ENCODE measurements around the gene FGD2. TPM values are rescaled to one million over a fixed set of nuclear protein-coding genes. Genes with fewer than 3 reads are reported as not detected.
"Not testable (repeated sequence)": the region's sequence is repeated elsewhere in the genome, so short reads cannot be mapped to it uniquely, and the experiment has no call there.

FGD2 gene
- total RNA-seq, 2 donors from 2014 or later = 4.9 to 8.0 TPM

DNA sequence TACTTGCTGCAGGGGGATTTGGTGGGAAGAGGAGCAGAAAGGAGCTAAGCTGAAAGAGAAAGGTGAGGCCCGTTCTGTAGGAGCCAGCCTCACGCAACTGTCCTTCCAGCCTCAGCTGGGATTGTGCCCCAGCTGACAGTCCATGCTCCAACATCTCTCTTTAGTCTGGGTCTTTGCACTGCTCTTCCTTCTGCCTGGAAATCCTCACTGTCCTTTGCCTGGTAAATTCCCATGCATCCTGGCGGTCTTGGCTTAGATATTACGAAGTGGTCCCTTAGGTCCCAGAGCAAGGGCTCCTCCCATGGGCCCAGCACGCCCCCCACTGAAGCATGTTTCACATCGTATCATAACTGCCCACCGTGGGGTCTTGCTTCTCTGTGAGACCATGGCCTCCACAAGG lies 52.2 kb downstream of the FGD2 start:
- TF ChIP-seq, protein P1, sequence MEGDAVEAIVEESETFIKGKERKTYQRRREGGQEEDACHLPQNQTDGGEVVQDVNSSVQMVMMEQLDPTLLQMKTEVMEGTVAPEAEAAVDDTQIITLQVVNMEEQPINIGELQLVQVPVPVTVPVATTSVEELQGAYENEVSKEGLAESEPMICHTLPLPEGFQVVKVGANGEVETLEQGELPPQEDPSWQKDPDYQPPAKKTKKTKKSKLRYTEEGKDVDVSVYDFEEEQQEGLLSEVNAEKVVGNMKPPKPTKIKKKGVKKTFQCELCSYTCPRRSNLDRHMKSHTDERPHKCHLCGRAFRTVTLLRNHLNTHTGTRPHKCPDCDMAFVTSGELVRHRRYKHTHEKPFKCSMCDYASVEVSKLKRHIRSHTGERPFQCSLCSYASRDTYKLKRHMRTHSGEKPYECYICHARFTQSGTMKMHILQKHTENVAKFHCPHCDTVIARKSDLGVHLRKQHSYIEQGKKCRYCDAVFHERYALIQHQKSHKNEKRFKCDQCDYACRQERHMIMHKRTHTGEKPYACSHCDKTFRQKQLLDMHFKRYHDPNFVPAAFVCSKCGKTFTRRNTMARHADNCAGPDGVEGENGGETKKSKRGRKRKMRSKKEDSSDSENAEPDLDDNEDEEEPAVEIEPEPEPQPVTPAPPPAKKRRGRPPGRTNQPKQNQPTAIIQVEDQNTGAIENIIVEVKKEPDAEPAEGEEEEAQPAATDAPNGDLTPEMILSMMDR (IDR thresholded peaks at IDR 0.05) = no peak
- DNase-seq (ENCODE audit: low spot score) = no peak
- Histone ChIP-seq H3K27ac (no peak overlapping the region), H3K4me1 (peaks cover 0 to 15% of the 10 kb centered on the region in 2 donors), H3K27me3 (no peaks in the 10 kb centered on the region), H3K4me3 (no peak overlapping the region), H3K9me3 (no peaks in the 10 kb centered on the region), H3K36me3 (no peaks in the 10 kb centered on the region)

DNA sequence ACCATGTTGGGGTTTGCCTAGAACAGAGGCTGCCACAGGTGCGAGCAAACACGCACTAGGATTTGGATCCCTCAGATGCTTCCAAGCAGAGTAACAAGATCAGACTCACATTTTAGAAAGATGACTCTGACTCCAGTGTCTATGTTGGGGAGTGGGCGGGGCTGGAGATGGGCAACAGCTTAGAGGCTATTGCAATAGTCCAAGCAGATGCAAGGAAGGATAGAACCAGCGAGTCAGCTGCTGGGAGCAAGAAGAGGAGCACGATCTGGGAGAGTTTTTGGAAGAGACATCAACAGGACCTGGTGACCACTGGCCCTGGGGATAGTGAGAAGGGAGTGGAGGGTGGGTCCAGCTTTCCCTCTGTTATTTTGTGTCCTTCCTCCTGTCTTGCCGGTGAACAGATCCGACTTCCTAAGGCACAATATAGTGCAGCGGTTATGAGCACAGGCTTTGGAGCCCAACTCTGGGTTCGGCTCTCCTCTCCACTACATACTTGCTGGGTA lies 52.7 kb downstream of the FGD2 start:
- DNase-seq (ENCODE audit: low spot score) = no peak

DNA sequence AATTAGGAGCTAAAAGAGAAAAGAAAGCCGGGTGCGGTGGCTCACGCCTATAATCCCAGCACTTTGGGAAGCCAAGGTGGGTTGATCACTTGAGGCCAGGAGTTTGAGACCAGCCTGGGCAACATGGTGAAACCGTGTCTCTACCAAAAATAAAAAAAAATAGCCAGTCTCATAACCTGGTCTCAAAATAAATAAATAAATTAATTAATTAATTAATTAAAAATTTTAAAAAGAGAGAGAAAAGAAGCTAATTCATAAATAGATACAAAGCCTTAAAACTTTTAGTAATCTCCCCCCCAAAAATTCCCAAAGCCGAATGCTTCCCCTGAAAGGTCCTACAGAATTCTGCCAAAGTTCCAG lies 53.5 kb downstream of the FGD2 start:
- peaks cover 0 to 15% of the 10 kb centered on the region in 2 donors for H3K4me1 ChIP-seq
- H3K9me3 ChIP-seq; H3K4me3 ChIP-seq; DNase-seq (ENCODE audit: low spot score); H3K27me3 ChIP-seq; H3K36me3 ChIP-seq: not testable (repeated sequence)
- H3K27ac ChIP-seq = peak overlapping the region in 1 of 2 donors; percentile 83

More for the DNA sequence above, 52.7 kb downstream of the FGD2 start:
- Histone ChIP-seq H3K9me3 (no peaks in the 10 kb centered on the region), H3K27me3 (no peaks in the 10 kb centered on the region), H3K27ac (no peak overlapping the region), H3K4me3 (no peak overlapping the region), H3K4me1 (peaks cover 0 to 15% of the 10 kb centered on the region in 2 donors), H3K36me3 (no peaks in the 10 kb centered on the region)
- TF ChIP-seq, protein P1 (IDR thresholded peaks at IDR 0.05) = no peak

DNA sequence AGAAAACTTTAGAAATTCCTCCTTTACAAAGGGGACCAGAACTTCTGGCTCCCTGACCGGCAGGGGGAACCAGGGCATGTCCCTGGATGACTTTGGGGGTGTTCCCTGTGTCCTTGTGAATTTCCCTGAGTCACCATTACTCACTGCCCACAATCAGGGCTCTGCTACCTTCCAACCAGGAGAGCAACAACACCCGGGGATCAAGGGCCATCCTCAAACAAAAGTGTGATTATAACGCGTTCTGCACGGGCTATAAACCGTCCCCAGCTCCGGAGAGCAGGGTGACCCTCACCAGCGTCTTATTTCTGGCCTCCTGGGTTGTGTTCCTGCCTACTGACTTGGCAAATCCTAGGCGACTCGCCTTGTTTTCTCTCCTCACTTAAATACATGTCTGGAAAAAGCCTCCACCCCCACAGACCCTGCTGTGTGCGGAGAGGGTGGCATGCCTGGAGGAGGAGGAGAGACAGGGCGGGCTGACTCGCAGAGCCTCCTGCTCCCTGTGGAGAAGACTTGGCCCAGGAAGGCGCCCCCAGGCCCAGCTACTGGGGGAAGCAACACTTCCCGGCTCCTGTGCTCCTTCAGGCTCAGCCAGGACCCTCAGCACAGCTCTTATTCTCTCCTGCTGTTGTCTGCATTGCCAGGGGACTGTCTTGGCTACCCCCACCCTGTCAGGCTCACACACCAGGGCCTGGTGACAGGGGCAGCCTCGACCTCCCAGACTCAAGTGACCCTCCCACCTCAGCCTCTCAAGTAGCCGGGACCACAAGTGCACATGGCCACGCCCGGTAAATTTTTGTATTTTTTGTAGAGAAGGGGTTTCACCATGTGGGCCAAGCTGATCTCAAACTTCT lies 54.1 kb downstream of the FGD2 start:
- DNase-seq (ENCODE audit: low spot score) = peak; percentile 83
- Histone ChIP-seq H3K36me3 (no peaks in the 10 kb centered on the region), H3K9me3 (no peaks in the 10 kb centered on the region)

DNA sequence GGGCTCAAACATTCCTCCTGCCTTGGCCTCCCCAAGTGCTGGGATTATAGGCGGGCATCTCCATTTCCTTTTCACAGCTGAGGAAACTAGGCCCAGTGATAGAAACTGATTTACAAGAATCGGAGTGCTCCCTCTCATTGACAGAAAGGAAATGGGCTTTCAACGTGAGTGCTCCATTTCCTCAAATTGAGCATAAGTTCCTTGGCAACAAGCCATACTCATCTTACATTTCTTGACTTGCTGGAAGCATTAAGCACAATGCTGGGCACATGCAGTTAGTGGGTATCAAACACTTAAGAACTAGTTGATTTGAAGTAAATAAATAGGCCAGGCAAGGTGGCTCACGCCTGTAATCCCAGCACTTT lies 54.7 kb downstream of the FGD2 start:
- H3K27ac ChIP-seq = peak overlapping the region; percentile 80 to 83
- TF ChIP-seq, protein P1 (IDR thresholded peaks at IDR 0.05) = no peak
- H3K36me3 ChIP-seq = no peaks in the 10 kb centered on the region
- peaks cover 0 to 15% of the 10 kb centered on the region in 2 donors for H3K4me1 ChIP-seq
- no peaks in the 10 kb centered on the region for H3K27me3 ChIP-seq
- H3K4me3 ChIP-seq = no peak overlapping the region
- no peaks in the 10 kb centered on the region for H3K9me3 ChIP-seq
- no peak for DNase-seq (ENCODE audit: low spot score)

More for the DNA sequence above, 54.1 kb downstream of the FGD2 start:
- Histone ChIP-seq H3K4me3 (no peak overlapping the region), H3K4me1 (peaks cover 0 to 15% of the 10 kb centered on the region in 2 donors), H3K27ac (peak overlapping the region; percentile 80 to 83), H3K27me3 (no peaks in the 10 kb centered on the region)
- TF ChIP-seq, protein P1 (IDR thresholded peaks at IDR 0.05) = peak in 1 of 2 donors; percentile 60

DNA sequence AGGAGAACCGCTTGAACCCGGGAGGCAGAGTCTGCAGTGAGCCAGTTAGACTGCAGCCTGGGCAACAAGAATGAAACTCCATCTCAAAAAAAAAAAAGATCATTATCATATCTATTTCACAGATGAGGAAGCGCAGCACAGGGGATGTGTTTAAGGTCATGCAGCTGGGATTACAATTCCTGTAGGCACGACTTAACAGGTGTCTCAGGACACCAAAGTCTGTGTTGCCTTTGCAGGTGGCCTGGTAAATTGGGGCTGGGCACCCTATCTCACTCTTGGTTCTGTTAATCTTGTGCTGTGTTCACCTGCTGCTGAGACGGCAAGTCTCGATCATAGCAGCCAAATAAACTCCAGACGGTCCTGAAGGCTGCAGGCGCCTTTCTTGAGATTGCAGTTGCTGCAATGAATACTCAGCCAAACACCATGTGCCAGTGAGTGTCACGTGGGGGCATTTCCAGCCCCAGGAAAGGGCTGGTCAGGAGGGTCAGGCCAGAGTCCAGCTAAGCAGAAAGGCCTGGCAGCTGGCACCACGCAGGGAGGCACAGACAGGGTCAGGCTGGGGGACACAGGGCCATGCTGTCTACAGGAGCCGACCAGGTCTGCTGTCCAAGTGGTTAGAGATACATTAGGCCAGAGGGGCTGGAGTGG lies 55.8 kb downstream of the FGD2 start:
- H3K4me1 ChIP-seq = peaks cover 0 to 15% of the 10 kb centered on the region in 2 donors
- no peak for DNase-seq (ENCODE audit: low spot score)
- H3K36me3 ChIP-seq = no peaks in the 10 kb centered on the region
- no peak overlapping the region for H3K4me3 ChIP-seq
- peak overlapping the region; percentile 53 to 54 for H3K27ac ChIP-seq
- no peaks in the 10 kb centered on the region for H3K9me3 ChIP-seq
- TF ChIP-seq, protein P1 (IDR thresholded peaks at IDR 0.05) = no peak
- H3K27me3 ChIP-seq = no peaks in the 10 kb centered on the region

Measured in right atrium auricular region (tissue), 2 donors.